Erythroblast (primary cell): ENCODE measurements around the gene POP5.

Experiments
- GATA1 ChIP-seq: IDR thresholded peaks from 2 replicates; pipeline ENCODE4 v1.6.1; 2011; ENCODE audit warnings: low read depth, mild to moderate bottlenecking, control low read depth, low read length, moderate library complexity
- POLR2A ChIP-seq: IDR thresholded peaks from 2 replicates; pipeline ENCODE4 v1.6.1; 2011; ENCODE audit warnings: mild to moderate bottlenecking, low read length

DNA sequence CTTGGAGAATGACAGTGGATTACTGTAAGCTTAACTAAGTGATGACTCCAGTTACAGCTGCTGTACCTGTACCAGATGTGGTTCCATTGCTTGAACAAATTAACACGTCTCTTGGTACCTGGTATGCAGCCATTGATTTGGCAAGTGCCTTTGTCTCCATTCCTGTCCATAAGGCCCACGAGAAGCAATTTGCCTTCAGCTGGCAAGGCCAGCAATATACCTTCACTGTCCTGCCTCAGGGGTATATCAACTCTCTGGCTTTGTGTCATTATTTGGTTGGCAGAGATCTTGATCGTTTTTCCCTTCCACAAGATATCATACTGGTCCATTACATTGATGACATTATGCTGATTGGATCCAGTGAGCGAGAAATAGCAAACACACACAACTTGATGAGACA is 29.4 kb upstream of the POP5 start:
- TF ChIP-seq POLR2A = no peak
- no peak for TF ChIP-seq GATA1
